Effector memory CD8-positive, alpha-beta T cell (primary cell): Measurements from ENCODE around the gene PANK2.
"Not testable (repeated sequence)": the region's sequence is repeated elsewhere in the genome, so short reads cannot be mapped to it uniquely, and the experiment has no call there.

Experiments used
- ATAC-seq: fragments of 150-1000 bp; cut with Tn5 transposase; replicated peaks from 2 replicates; pipeline ENCODE4 v1.10.0; 2021; ENCODE audit warnings: mild to moderate bottlenecking, moderate library complexity
- DNase-seq, 3 experiments: peaks; one replicate each; pipeline ENCODE4 v3.0.0; 2021
- H3K27ac Mint-ChIP-seq, 2 donors: one replicate each; pipeline ENCODE4 v1.8.0; 2022; ENCODE audit warnings: mild to moderate bottlenecking in 2 of 2, mixed read lengths in 2 of 2, moderate library complexity in 2 of 2
- H3K27me3 Mint-ChIP-seq, 2 donors: one replicate each; pipeline ENCODE4 v1.8.0; 2022; ENCODE audit warnings: mixed read lengths in 2 of 2
- H3K36me3 Mint-ChIP-seq: one replicate; pipeline ENCODE4 v1.8.0; 2022; ENCODE audit warnings: mild to moderate bottlenecking, moderate library complexity, mixed read lengths; ENCODE audit not compliant: insufficient read depth
- H3K4me1 Mint-ChIP-seq, 2 donors: one replicate each; pipeline ENCODE4 v1.8.0; 2022; ENCODE audit warnings: low read depth in 2 of 2, mixed read lengths in 2 of 2
- H3K4me3 Mint-ChIP-seq, 2 donors: one replicate each; pipeline ENCODE4 v1.8.0; 2022; ENCODE audit warnings: mild to moderate bottlenecking in 2 of 2, mixed read lengths in 2 of 2, moderate library complexity in 2 of 2
- H3K9me3 Mint-ChIP-seq, 2 donors: one replicate each; pipeline ENCODE4 v1.8.0; 2022; ENCODE audit warnings: mixed read lengths in 2 of 2
- total RNA-seq, 9 experiments: gene quantifications; one replicate each; lab custom pipeline; 2026; lab: John Stamatoyannopoulos, UW

Gene PANK2
- total RNA-seq = 64.0 to 150 (median 87.9) reads per million in 9 experiments

DNA sequence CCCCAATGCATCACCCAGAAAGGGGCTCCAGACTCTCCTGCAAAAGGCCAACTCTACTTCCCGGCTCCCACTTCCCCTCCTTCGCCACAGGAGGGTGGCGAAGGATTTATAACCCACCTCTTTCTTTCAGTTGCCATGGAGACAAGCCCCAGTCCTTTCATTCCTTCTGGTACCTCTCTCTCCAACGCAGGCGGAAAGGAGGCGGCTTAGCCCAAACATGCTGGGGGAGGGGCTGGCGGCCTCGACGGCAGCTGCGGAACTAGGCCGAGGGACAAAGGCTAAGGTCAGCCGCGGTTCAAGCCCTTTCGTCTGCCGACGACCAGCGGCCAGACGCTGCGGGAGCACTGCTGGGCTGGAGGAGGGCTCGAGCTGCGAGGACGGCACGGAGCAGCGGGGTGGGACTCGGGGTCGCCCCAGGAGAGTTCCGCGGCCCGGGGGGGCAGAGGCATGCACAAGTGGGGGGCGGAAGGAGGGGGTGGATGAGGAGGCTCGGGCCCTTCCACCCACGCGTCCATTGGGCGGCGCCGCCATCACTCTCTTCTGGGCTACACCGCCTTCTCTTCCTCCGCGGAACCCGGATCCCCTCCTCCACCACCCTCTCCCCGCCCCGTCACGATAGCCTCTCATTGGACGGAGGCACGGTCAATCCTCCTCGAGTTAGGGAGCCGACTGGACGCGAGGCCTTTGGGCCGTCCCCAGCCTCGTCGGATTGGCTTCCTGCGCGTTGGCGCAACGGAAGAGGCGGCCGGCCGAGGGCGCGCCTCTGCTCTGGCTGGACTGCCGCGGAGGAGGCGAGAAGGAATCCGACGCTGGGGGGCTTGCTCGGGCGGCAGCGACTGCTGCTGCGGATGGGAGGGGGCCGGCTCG lies at the start of gene PANK2:
Gene PANK2 (plus strand): TSS at position 766 of the 867 bp plus-strand sequence.
- peaks cover 35% of the 10 kb centered on the region for H3K36me3 Mint-ChIP-seq
- ATAC-seq (peak; percentile 93), DNase-seq (peak; percentile 96 to 97 (median 97))
- peak within 1 kb of the TSS; percentile 97 for H3K27ac Mint-ChIP-seq
- peak within 1 kb of the TSS; percentile 100 for H3K4me3 Mint-ChIP-seq
- no peaks in the 10 kb centered on the region for H3K9me3 Mint-ChIP-seq
- peaks cover 41 to 53% of the 10 kb centered on the region in 2 donors for H3K4me1 Mint-ChIP-seq
- no peaks in the 10 kb centered on the region for H3K27me3 Mint-ChIP-seq

DNA sequence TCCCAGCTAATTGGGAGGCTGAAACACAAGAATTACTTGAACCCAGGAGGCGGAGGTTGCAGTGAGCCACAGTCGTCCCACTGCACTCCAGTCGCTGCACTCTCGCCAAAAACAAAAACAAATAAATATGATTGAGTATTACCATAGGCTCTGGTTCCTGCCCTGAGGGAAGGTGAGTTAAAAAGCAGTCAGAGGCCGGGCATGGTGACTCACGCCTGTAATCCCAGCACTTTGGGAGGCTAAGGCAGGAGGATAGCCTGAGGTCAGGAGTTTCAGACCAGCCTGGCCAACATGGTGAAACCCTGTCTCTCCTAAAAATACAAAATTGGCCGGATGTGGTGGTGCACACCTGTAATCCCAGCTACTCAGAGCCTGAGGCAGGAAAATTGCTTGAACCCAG lies 49.0 kb upstream of the PANK2 start:
- not testable (repeated sequence) for H3K9me3 Mint-ChIP-seq, H3K36me3 Mint-ChIP-seq, DNase-seq, ATAC-seq, H3K4me3 Mint-ChIP-seq, H3K27ac Mint-ChIP-seq, H3K27me3 Mint-ChIP-seq, H3K4me1 Mint-ChIP-seq

DNA sequence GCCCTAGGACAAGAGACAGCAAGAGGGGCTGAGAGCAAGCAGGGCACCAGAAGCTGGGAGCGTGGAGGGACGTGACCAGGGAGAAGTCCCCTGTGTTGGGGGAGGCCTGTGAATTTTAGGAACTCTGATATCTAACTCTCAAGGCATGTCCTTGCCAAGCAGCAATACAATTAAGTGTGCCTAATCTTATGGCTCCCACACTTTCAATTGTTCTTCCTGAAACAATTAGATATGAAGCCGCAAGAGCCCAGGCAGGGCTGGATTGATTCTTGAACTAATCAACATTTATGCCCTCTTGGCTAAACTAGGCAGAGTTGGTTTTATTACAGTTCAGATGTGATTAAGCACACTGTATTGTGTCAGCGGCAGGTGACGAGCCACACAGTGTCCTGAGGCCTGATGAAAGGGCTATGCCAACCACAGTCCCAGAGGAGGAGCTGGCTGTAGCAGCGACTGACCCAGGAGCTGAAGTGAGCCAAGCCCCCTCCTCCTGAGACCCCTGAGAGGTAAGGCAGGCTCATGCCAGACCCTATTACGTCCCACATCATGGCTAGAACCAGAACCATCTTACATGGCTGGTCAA lies 46.7 kb upstream of the PANK2 start:
- H3K4me3 Mint-ChIP-seq = no peak overlapping the region
- ATAC-seq (no peak), DNase-seq (no peak)
- no peaks in the 10 kb centered on the region for H3K9me3 Mint-ChIP-seq
- peaks cover 6 to 7% of the 10 kb centered on the region in 2 donors for H3K4me1 Mint-ChIP-seq
- H3K27me3 Mint-ChIP-seq = no peaks in the 10 kb centered on the region
- H3K36me3 Mint-ChIP-seq = peaks cover 10% of the 10 kb centered on the region
- peak overlapping the region in 1 of 2 donors; percentile 35 for H3K27ac Mint-ChIP-seq

DNA sequence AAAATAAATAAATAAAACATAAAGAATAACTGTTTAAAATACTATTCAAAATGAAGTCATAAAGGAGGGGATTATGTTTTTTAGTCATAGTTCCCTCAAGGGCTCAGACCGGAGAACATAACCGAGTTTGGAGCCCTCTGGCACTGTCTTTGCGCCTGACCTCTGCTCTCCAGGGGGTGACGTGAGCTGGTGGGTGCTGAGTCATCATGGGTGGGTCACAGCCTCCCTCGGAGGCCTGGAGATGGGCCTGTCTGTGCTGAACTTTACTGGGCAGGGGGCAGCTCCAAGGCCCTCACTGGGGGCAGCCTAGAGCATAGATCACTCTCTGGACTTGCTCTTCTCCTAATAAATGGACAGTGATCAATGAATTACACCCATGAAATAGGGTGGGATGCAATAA lies 45.7 kb upstream of the PANK2 start:
- no peaks in the 10 kb centered on the region for H3K9me3 Mint-ChIP-seq
- ATAC-seq = no peak
- peaks cover 11 to 13% of the 10 kb centered on the region in 2 donors for H3K4me1 Mint-ChIP-seq
- no peak overlapping the region for H3K4me3 Mint-ChIP-seq
- peaks cover 10% of the 10 kb centered on the region for H3K36me3 Mint-ChIP-seq
- no peaks in the 10 kb centered on the region for H3K27me3 Mint-ChIP-seq
- no peak for DNase-seq
- H3K27ac Mint-ChIP-seq = no peak overlapping the region

DNA sequence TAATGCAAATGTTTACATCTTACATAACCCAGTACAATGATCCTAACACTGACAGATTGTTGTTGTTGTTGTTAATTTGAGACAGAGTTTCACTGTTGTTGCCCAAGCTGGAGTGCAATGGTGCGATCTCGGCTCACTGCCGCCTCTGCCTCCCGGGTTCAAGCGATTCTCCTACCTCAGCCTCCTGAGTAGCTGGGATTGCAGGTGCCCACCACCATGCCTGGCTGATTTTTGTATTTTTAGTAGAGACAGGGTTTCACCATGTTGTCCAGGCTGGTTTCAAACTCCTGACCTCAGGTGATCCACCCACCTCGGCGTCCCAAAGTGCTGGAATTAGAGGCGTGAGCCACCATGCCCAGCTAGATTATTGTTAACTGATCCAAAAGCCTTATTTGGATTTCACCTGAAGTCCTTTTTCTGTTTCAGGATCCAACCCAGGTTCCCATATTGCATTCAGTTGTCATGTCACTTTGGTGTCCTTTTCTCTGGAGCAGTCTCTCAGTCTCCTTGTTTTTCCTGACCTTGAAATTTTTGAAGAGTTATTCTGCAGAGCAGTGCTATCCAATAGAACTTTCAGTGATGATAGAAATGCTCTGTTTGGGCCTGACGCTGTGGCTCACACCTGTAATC lies 45.1 kb upstream of the PANK2 start:
- Mint-ChIP-seq H3K4me1 (peaks cover 13 to 19% of the 10 kb centered on the region in 2 donors), H3K36me3 (peaks cover 10% of the 10 kb centered on the region)
- H3K4me3 Mint-ChIP-seq, H3K27ac Mint-ChIP-seq, DNase-seq, ATAC-seq, H3K9me3 Mint-ChIP-seq, H3K27me3 Mint-ChIP-seq: not testable (repeated sequence)

DNA sequence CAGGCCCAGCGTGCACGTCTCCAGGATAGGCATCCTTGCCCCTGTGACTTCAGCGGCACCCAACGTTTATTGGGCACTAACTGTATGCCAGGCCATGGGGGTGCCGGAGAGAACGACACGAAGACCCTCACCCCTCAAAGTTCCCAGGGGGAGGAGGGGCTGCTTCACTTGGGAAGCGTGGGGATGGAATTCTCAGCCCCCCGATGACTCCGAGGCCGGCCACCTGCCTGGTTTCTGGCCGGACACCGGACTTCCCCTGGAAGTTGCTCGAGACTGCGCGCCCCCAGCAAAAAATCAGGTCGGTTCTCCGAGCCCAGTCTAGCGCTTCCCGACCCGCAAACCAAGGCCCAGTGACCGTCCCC lies 42.8 kb upstream of the PANK2 start:
- Mint-ChIP-seq H3K27me3 (no peaks in the 10 kb centered on the region), H3K4me1 (peaks cover 19% of the 10 kb centered on the region in 2 donors), H3K27ac (peak overlapping the region; percentile 94), H3K36me3 (peaks cover 16% of the 10 kb centered on the region), H3K4me3 (peak overlapping the region; percentile 88 to 90), H3K9me3 (no peaks in the 10 kb centered on the region)
- no peak for DNase-seq
- ATAC-seq = no peak

DNA sequence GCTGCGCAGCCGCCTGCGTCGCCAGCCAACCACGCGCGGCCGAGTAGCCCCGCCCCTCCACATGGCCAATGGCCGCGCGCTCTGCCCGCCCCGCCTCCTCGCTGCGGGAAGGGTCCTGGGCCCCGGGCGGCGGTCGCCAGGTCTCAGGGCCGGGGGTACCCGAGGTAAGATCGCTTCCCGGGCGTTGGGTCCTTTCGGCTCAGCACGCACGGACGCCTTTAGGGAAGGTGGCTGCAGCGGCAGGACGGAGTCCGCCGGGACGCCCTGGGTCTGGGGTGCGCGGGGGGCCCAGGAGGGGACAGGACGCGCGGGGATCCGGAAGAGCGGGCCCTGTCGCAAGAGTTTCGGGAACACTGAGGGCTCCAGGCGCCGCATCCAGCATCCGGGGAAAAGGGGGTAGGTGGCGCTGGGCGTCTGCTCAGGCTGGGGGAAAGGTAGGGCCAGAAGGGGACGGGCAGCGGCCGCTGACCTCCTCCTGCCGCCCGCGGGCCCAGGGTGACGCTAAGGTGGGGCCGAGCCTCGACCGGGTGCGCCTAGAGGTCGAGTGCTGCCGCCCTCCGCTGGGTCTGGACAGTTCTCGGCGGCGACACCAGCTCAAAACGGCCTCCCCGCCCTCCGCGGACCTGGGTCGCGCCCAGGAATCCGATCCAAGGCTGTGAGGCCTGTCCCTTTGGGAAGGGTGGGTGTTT lies 42.3 kb upstream of the PANK2 start, which contains the start of gene MAVS:
Gene MAVS (plus strand): TSS at position 95 of the 689 bp plus-strand sequence. CDS start 7,791 bp downstream, outside the sequence.
- Mint-ChIP-seq H3K9me3 (no peaks in the 10 kb centered on the region), H3K4me1 (peaks cover 19% of the 10 kb centered on the region in 2 donors)

DNA sequence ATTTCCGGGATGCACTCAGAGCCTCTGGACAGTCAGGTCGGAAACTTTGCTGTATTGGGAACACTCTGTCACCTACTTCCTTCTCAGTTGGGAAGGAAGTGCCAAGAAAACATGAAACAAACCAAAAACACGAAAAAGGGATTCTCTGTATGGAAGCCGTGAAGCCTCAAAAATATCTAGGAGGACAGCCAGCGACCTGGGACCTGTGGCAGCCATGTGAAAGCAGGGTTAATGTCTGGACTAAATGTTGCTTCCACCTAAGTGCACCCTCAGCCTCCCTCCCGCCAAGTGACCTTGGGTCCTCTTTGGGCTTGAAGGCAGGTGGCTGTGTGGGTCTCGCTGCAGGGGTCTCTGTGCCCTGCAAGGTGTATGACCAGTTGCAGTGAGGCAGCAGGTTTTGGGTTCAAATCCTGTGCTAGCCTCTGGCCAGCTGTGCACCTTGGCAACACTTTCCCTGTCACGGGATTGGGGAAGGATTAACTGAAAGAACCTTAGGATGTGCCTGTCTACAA lies 41.7 kb upstream of the PANK2 start:
- Mint-ChIP-seq H3K9me3 (no peaks in the 10 kb centered on the region), H3K4me1 (peaks cover 19% of the 10 kb centered on the region in 2 donors), H3K27ac (peak overlapping the region; percentile 94), H3K36me3 (peaks cover 16% of the 10 kb centered on the region), H3K27me3 (no peaks in the 10 kb centered on the region), H3K4me3 (peak overlapping the region; percentile 88 to 90)
- DNase-seq = no peak
- ATAC-seq = no peak

More for the DNA sequence above, 42.3 kb upstream of the PANK2 start, which contains the start of gene MAVS:
- peaks cover 16% of the 10 kb centered on the region for H3K36me3 Mint-ChIP-seq
- no peaks in the 10 kb centered on the region for H3K27me3 Mint-ChIP-seq
- peak; percentile 93 for ATAC-seq
- peak; percentile 77 to 82 (median 81) for DNase-seq
- H3K4me3 Mint-ChIP-seq = peak within 1 kb of the TSS; percentile 88 to 90
- peak within 1 kb of the TSS; percentile 94 for H3K27ac Mint-ChIP-seq

DNA sequence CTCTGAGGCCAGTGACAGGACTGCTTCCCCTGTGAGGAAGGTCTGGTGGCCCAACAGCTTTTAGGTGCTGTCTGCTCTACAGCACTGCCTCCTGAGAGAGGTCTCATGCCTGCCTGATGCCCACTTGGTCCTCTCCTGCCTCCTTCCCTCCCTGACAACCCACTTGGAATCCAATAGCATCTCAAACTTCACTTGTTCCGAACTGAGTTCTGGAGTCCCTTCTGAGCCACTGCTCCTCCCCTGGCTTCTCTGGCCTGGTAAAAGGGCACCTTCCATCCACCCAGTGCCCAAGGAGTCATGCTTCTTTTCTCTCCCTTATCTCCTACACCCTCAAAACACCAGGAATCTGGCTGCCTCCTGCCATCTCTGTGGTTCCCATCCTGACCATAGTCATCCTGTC lies 40.6 kb upstream of the PANK2 start:
- H3K36me3 Mint-ChIP-seq = peaks cover 16% of the 10 kb centered on the region
- H3K4me1 Mint-ChIP-seq = peaks cover 19% of the 10 kb centered on the region in 2 donors
- H3K27me3 Mint-ChIP-seq = no peaks in the 10 kb centered on the region
- DNase-seq (no peak), ATAC-seq (no peak)
- peak overlapping the region; percentile 88 to 90 for H3K4me3 Mint-ChIP-seq
- H3K9me3 Mint-ChIP-seq = no peaks in the 10 kb centered on the region
- H3K27ac Mint-ChIP-seq = peak overlapping the region; percentile 83 to 94

DNA sequence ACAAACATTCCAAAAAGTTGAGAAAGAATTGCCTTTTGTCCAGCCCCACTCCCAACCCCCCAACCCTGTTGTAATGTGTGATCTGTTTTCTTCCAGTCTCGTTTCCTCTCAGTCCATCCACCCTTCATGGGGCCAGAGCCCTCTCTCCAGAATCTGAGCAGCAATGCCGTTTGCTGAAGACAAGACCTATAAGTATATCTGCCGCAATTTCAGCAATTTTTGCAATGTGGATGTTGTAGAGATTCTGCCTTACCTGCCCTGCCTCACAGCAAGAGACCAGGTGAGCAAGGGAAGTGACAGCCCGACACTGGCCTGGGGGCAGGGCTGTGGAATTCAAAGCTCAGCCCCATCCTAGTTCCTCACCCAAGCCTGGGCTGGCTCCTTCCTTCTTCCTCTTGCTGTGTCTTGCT lies 34.7 kb upstream of the PANK2 start:
- DNase-seq (no peak), ATAC-seq (no peak)
- H3K4me3 Mint-ChIP-seq = no peak overlapping the region
- H3K27me3 Mint-ChIP-seq = no peaks in the 10 kb centered on the region
- peaks cover 11% of the 10 kb centered on the region in 2 donors for H3K4me1 Mint-ChIP-seq
- no peaks in the 10 kb centered on the region for H3K9me3 Mint-ChIP-seq
- peak overlapping the region in 1 of 2 donors; percentile 21 for H3K27ac Mint-ChIP-seq
- peaks cover 55% of the 10 kb centered on the region for H3K36me3 Mint-ChIP-seq

DNA sequence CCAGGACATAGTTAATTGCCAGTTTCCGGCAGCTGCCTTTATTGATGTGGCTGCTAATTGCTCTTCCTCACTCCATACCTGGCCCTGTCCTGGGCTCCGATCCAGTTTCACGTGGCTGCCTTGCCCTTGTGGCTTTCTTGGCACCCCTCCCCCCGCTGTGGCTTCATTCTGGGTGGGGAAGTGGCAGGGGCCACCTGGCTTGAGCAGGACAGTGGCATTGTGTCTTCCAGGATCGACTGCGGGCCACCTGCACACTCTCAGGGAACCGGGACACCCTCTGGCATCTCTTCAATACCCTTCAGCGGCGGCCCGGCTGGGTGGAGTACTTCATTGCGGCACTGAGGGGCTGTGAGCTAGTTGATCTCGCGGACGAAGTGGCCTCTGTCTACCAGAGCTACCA lies 31.8 kb upstream of the PANK2 start:
- H3K36me3 Mint-ChIP-seq = peaks cover 69% of the 10 kb centered on the region
- H3K9me3 Mint-ChIP-seq = no peaks in the 10 kb centered on the region
- H3K27ac Mint-ChIP-seq = no peak overlapping the region
- H3K4me3 Mint-ChIP-seq = no peak overlapping the region
- ATAC-seq (no peak), DNase-seq (no peak)
- H3K27me3 Mint-ChIP-seq = no peaks in the 10 kb centered on the region
- H3K4me1 Mint-ChIP-seq = peaks cover 7 to 12% of the 10 kb centered on the region in 2 donors

DNA sequence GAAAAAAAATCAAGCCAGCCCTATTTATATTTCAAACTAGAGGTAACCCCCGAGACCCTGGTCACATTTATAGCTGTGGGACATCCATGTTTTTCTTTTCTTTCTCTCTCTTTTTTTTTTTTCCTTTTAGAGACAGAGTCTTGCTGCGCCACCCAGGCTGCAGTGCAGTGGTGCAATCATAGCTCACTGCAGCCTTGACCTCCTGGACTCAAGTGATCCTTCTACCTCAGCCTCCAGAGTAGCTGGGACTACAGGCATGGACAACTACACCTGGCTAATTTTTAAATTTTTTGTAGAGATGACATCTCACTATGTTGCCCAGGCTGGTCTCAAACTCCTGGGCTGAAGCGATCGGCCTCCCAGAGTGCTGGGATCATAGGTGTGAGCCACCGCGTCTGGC lies 30.5 kb upstream of the PANK2 start:
- no peak overlapping the region for H3K4me3 Mint-ChIP-seq
- no peak for DNase-seq
- peaks cover 76% of the 10 kb centered on the region for H3K36me3 Mint-ChIP-seq
- H3K27ac Mint-ChIP-seq = no peak overlapping the region
- no peaks in the 10 kb centered on the region for H3K27me3 Mint-ChIP-seq
- H3K9me3 Mint-ChIP-seq = no peaks in the 10 kb centered on the region
- ATAC-seq = no peak
- peaks cover 7 to 12% of the 10 kb centered on the region in 2 donors for H3K4me1 Mint-ChIP-seq

DNA sequence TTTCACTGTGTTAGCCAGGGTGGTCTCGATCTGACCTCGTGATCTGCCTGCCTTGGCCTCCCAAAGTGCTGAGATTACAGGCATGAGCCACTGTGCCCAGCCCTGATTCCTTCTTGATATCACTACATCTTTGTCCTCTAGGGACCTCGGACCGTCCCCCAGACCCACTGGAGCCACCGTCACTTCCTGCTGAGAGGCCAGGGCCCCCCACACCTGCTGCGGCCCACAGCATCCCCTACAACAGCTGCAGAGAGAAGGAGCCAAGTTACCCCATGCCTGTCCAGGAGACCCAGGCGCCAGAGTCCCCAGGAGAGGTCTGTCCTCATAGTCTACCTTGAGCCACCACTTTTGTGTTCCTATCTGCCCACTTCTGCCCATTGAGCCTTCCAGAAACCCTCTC lies 28.0 kb upstream of the PANK2 start:
- H3K27ac Mint-ChIP-seq = peak overlapping the region in 1 of 2 donors; percentile 90
- no peak overlapping the region for H3K4me3 Mint-ChIP-seq
- H3K9me3 Mint-ChIP-seq = no peaks in the 10 kb centered on the region

More for the DNA sequence above, 28.0 kb upstream of the PANK2 start:
- Mint-ChIP-seq H3K4me1 (peaks cover 0 to 9% of the 10 kb centered on the region in 2 donors), H3K36me3 (peaks cover 64% of the 10 kb centered on the region), H3K27me3 (no peaks in the 10 kb centered on the region)
- ATAC-seq (no peak), DNase-seq (no peak)
